Kidney (tissue), 14 donors: ENCODE data around the gene AIFM1. TPM values are rescaled to one million over a fixed set of nuclear protein-coding genes. Genes with fewer than 3 reads are reported as not detected.
A peak's percentile ranks its signal among the peaks of the same experiment; 100 is the strongest.

Source experiments
- DNase-seq, 5 donors: peaks; one replicate each; pipeline ENCODE4 v3.0.0-alpha.2; 2013 to 2020
- FAIRE-seq: peaks from 2 replicates; lab custom pipeline; 2012; peaks lifted over from hg19 to GRCh38; lab: Jason Lieb, UNC
- H3K27ac ChIP-seq, 2 donors: one replicate each; pipeline ENCODE4 v1.7.0; 2013; ENCODE audit warnings: low read depth in 2 of 2, low read length in 2 of 2, inconsistent platforms in 1 of 2
- H3K27me3 ChIP-seq: one replicate; pipeline ENCODE4 v1.7.1; 2013; ENCODE audit warnings: low read length, inconsistent platforms; ENCODE audit not compliant: control insufficient read depth, insufficient read depth
- H3K36me3 ChIP-seq, 3 donors: one replicate each; pipeline versions ENCODE4 v1.7.0 to v1.7.1; 2013; ENCODE audit warnings: low read length in 3 of 3, control low read depth in 1 of 3, inconsistent platforms in 1 of 3; ENCODE audit not compliant: insufficient read depth in 3 of 3, control insufficient read depth in 2 of 3
- H3K4me1 ChIP-seq, 3 donors: one replicate each; pipeline versions ENCODE4 v1.7.0 to v1.7.1; 2013; ENCODE audit warnings: low read length in 3 of 3, inconsistent platforms in 1 of 3, low read depth in 1 of 3; ENCODE audit not compliant: control insufficient read depth in 2 of 3, insufficient read depth in 2 of 3
- H3K4me3 ChIP-seq, 3 donors: one replicate each; pipeline versions ENCODE4 v1.7.0 to v1.8.1; 2013; ENCODE audit warnings: low read length in 3 of 3, control low read depth in 1 of 3, inconsistent platforms in 1 of 3
- H3K9ac ChIP-seq, 3 donors: one replicate each; pipeline versions ENCODE4 v1.7.0 to v1.7.1; 2013; ENCODE audit warnings: low read length in 3 of 3, control low read depth in 1 of 3, inconsistent platforms in 1 of 3
- H3K9me3 ChIP-seq, 3 donors: one replicate each; pipeline versions ENCODE4 v1.7.0 to v1.7.1; 2013; ENCODE audit warnings: low read length in 3 of 3, control low read depth in 1 of 3, inconsistent platforms in 1 of 3; ENCODE audit not compliant: control insufficient read depth in 2 of 3, insufficient read depth in 1 of 3
- intact Hi-C: fragments of 100-400 bp; cut with DNase I; formaldehyde crosslinking; loops from one replicate; pipeline ENCODE4 v1.11.1; 2022
- polyA plus RNA-seq: library from polyadenylated mRNA; stranded (reverse); fragments of 350-450 nt; fragmentation: Illumina TruSeq; extraction: RNeasy Lipid Tissue Mini Kit (QIAGEN cat#74804); gene quantifications from one replicate; pipeline ENCODE4 v1.2.3, GENCODE V29; 2014; ENCODE audit warnings: low read depth, low replicate concordance; ENCODE audit not compliant: insufficient read depth
- total RNA-seq: library from RNA; stranded (reverse); fragmentation: NEBNext Ultra II Directional; extraction: Animal tissue kit (Norgen Biotek cat#: 25700); gene quantifications from one replicate; pipeline ENCODE4 v1.2.1, GENCODE V29; 2021
- TF ChIP-seq, protein P1 (sequence below): IDR thresholded peaks from 3 replicates; pipeline ENCODE4 v1.5.1; 2012; ENCODE audit warnings: mild to moderate bottlenecking, moderate library complexity, borderline replicate concordance; ENCODE audit not compliant: insufficient read depth; ENCODE audit errors: extremely low read depth
- donor health status: control.
- donor health status: control.
- donor health status: control.
- donor health status: control.
- donor health status: control.
- donor health status: DM: yes; HTN: yes; CAD: no.
- donor health status: Normal renal cell carcinoma (clear cell type).

Gene AIFM1
- total and polyA plus RNA-seq, 2 donors from 2014 or later = 55.0 to 255 TPM

DNA sequence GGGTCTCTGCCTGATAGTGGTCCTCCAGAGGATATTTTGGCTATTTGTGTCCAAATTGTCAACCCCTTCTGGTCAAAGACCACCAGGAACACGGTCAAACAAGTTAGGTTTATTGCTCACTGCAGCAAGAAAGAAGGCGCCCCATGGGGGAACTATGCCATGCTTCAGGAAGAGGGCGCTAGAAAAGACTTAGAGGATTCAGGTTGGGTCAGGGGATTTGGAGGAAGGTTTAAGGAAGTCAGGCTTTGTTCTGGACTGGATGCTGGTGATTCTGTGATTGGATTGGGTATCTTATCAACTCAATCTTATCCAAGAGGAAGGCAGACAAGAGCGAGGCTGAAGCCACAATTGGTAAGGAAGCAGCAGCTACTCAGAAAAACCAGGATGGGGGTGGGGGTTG lies 41.1 kb downstream of the AIFM1 start:
- H3K27ac ChIP-seq = no peak overlapping the region
- H3K9me3 ChIP-seq = no peaks in the 10 kb centered on the region
- no peak for FAIRE-seq
- no peak for DNase-seq
- H3K9ac ChIP-seq = no peak overlapping the region
- TF ChIP-seq, protein P1, sequence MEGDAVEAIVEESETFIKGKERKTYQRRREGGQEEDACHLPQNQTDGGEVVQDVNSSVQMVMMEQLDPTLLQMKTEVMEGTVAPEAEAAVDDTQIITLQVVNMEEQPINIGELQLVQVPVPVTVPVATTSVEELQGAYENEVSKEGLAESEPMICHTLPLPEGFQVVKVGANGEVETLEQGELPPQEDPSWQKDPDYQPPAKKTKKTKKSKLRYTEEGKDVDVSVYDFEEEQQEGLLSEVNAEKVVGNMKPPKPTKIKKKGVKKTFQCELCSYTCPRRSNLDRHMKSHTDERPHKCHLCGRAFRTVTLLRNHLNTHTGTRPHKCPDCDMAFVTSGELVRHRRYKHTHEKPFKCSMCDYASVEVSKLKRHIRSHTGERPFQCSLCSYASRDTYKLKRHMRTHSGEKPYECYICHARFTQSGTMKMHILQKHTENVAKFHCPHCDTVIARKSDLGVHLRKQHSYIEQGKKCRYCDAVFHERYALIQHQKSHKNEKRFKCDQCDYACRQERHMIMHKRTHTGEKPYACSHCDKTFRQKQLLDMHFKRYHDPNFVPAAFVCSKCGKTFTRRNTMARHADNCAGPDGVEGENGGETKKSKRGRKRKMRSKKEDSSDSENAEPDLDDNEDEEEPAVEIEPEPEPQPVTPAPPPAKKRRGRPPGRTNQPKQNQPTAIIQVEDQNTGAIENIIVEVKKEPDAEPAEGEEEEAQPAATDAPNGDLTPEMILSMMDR = no peak
- no peaks in the 10 kb centered on the region for H3K27me3 ChIP-seq
- intact Hi-C loops = no loop called here
- H3K4me3 ChIP-seq = no peak overlapping the region
- H3K36me3 ChIP-seq = peaks cover 0 to 8% (median 0%) of the 10 kb centered on the region in 3 donors
- no peaks in the 10 kb centered on the region for H3K4me1 ChIP-seq

DNA sequence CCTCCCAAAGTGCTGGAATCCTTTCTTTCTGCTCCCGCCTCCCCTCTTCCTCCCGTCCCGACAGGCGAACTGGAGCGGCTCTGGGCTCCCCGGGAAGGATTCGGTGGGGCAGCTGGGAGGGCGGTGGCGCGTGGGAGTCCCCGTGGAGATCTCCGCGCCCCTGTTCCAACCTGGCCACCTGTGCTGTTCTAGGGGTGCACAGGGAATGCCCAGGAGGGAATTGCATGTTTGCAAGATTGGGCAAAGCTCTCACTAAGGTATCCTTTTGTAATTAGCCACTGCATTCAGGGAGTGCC lies 44.2 kb downstream of the AIFM1 start:
- no peak overlapping the region for H3K4me3 ChIP-seq

DNA sequence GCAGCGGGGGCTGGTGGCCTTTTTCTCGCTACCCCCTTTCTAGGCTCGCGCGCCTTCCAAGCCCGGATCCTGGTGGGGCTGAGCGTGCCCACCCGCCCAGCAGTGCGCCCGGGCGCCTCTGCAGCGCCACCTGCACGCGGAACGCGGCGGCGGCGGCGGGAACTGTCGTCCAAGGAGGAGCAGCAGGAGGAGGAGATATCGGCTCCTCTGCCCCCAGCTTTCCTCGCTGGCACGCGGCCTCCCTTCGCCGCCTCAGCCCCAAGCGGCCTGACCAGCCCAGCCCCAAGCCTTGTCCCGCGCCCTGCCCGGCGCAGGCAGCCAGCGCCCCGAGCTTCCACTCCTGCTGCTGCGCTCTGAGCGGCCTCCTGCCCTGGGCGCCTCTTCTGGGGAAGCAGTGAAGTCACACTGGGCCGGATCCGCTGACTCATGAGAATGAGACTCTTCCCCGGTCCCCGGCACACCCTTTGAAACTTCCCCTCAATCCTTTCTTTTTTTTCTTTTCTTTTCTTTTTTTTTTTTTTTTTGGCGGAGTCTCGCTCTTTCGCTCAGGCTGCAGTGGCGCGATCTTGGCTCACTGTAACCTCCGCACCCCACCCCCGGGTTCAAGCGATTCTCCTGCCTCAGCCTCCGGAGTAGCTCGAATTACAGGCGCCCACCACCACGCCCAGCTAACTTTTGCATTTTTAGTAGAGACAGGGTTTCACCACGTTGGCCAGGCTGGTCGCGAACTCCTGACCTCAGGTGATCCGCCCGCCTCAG lies 44.7 kb downstream of the AIFM1 start:
- Histone ChIP-seq H3K9me3 (no peaks in the 10 kb centered on the region), H3K4me3 (peak overlapping the region in 1 of 3 donors; percentile 25), H3K9ac (no peak overlapping the region), H3K27ac (no peak overlapping the region), H3K4me1 (no peaks in the 10 kb centered on the region), H3K27me3 (no peaks in the 10 kb centered on the region), H3K36me3 (no peaks in the 10 kb centered on the region)
- TF ChIP-seq, protein P1 = peak; percentile 61
- intact Hi-C loops = no loop called here
- peak; percentile 68 to 94 (median 79) for DNase-seq
- no peak for FAIRE-seq

More for the DNA sequence above, 44.2 kb downstream of the AIFM1 start:
- Histone ChIP-seq H3K36me3 (no peaks in the 10 kb centered on the region), H3K27me3 (no peaks in the 10 kb centered on the region), H3K27ac (no peak overlapping the region), H3K9ac (no peak overlapping the region), H3K4me1 (no peaks in the 10 kb centered on the region), H3K9me3 (no peaks in the 10 kb centered on the region)
- intact Hi-C loops = no loop called here
- no peak for FAIRE-seq
- peak in 1 of 5 donors; percentile 75 for DNase-seq
- TF ChIP-seq, protein P1 = no peak
